CD4-positive, alpha-beta T cell treated with Interleukin-6 for 4 hours (primary cell): ENCODE results near the gene CD99.

Source experiments
- DNase-seq: peaks from one replicate; pipeline ENCODE4 v3.0.0-alpha.2; 2020; ENCODE audit warnings: mixed read lengths

CD99 gene

DNA sequence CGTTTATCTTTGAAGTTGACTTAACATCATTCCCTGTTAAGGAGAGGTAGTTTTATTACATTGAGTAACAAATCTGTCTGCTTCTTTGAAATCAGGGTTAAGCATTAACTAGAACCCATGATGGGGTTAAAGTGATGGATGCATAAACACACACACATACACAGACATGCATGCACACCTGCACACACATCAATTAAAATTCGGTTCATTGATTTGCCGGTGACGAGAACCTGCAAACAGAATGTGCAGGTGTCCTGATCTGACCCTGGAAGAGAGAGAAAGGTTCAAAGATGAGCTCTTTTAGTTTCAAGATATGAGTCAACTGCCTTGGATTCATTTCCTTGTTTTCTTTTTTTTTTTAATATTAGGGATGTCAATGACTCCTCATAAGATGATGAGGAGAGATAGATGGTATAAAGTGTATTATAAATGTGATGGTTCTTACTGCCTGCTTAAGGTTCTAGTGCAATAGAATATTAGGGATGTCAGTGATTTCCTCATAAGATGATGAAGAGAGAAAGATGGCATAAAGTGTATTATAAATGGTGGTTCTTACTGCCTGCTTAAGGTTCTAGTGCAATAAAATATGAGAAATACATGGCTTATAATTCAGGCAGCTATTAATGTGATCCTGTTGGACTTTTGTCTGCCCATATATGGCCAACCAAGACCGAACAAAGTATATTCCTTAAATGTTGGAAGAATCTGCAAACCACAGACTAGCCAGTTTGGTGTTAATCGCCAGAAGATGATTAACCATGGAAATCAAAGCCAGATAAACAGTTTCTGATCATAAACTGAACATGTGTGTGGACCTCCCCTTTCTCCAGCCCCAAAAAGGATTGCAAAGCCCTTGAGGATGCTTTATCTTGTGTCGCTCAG, 14.1 kb upstream of the CD99 start:
- DNase-seq: no peak

- no peak for DNase-seq
Observed at GRCh38 chrX:2677764-2678163, 13.3 kb upstream of the CD99 start.

GRCh38 chrX:2678583-2678982, 12.5 kb upstream of the CD99 start:
- no peak for DNase-seq

GRCh38 chrX:2679534-2680485, 11.3 kb upstream of the CD99 start:
- DNase-seq: no peak

- DNase-seq: no peak
Observed at GRCh38 chrX:2680486-2681348, 10.4 kb upstream of the CD99 start.

- DNase-seq: no peak
Observed at GRCh38 chrX:2682565-2683177, 8.4 kb upstream of the CD99 start.

DNA sequence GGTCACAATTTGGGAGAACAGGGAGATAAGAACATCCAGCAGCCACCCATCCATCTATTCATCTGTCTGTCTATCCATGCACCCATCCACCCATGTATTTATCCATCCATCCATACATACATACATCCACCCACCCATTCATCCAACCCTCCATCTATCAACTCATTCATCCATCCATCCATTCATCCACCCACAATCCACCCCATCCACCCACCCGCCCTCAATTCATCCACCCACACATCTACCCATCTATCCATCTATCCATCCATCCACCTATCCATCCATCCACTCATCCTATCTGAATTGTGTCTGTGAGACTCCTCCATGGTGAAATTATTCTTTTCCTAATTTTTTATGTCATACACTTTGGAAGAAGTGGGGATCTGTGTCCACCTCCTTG, 6.8 kb upstream of the CD99 start:
- no peak for DNase-seq

DNA sequence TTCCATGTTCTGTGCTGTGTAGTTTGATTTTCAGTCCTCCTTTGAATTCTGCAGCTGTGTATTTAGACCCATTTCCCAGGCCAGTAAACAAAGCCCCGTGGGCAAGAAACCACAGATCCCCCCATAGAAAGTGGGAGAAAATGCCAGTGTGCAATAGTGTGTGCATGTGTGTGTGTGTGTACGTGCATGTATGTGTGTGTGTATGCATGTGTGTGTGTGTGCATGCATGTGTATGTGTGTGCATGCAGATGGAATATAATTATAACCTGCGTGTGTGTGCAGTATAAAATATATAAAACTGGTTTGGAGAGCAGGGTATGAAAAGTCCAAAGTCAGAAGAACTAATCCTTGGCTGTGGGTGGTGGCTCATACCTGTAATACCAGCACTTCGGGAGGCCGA, 5.2 kb upstream of the CD99 start:
- DNase-seq: no peak

- no peak for DNase-seq
Observed at GRCh38 chrX:2689773-2690666, 1.1 kb upstream of the CD99 start.

GRCh38 chrX:2691543-2692220, 587 bp downstream of the CD99 start:
- peak; percentile 39 for DNase-seq

- DNase-seq: no peak
Observed at GRCh38 chrX:2692221-2693112, 1.4 kb downstream of the CD99 start.

DNA sequence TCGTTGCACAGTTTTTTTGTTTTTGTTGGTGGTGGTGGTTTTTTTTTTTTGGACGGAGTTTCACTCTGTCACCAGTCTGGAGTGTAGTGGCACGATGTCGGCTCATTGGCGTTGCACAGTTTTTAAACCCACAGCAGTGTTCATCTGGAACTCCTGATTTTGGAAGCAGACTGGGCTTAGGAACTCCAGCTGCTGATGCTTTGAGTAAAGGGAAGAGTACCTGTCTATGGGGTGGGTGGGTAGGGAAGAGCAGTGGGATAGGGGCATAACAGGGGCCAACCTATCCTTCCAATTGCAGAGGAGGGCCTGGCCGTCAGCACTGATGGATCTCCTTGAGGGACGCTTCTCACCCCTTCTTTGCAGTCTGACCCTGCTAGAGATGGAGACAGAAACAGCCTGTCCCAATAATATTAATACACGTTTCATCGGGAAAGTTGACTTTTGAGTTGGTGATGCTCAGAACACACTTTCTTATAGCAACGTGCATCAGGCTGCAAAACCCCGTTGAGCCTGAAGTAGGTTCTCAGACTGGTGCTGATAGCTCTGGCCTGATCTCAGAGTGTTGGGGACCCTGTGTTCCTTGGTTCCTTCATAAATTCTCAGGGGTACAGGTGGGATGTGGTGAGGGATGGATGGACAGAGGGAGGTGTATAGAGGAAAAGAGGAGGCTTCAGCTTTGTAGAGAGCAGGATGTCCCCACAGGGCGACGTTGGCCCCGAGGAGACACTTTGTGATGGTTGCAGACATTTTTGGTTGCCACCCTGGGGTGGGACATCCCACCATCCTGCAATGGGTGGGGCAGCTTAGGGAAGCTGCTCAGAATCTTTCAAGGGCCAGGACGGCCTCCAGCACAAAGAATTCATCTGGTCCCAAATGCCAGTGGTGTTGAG, 2.3 kb downstream of the CD99 start:
- no peak for DNase-seq

DNA sequence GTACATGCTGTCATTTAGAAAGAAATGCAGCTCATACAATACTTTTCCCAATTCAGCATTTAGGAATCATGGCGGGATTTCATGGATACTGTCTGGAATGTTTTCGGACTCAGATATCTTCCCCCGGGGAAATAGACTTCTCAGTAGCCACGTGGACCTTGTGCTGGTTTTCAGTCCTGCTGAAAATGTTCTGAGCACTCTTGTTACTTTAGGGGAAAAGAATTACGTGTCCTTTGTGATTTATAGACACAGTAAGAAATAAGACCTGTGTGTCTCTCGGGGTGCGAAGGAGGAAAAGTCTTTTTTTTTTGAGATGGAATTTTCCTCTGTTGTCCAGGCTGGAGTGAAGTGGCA, 3.8 kb downstream of the CD99 start:
- DNase-seq: no peak

GRCh38 chrX:2696698-2697215, 5.7 kb downstream of the CD99 start:
- DNase-seq: peak; percentile 61

GRCh38 chrX:2697306-2697705, 6.2 kb downstream of the CD99 start:
- peak; percentile 24 for DNase-seq

- no peak for DNase-seq
Observed at GRCh38 chrX:2697741-2698299, 6.7 kb downstream of the CD99 start.

GRCh38 chrX:2698604-2699003, 7.5 kb downstream of the CD99 start:
- no peak for DNase-seq

DNA sequence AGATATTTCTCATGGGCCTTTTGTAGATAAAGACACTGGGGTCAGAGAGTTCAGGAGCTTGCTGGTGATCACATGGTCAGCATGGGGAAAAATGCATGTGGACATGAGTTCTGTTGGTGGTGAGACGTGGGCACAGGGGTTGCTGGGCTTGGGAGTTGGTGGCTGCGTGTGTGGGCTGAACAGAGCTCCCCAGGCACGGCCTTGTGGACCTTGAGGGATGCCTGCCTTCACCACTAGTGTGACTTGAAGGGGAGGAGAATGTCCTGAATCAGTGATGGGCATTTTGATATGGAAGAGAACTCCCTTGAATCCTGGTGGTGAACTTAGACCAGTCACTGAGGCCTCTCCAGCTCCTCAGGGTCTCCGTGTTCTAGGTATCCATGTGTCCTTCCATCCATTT, 8.9 kb downstream of the CD99 start:
- no peak for DNase-seq
